Ovary (tissue), 3 donors: ENCODE measurements around the gene SAMD4A.

Source experiments
- CTCF ChIP-seq, 3 donors: fragments of 450-650 bp in 2 of 3; fragments of 200-600 bp in 1 of 3; IDR thresholded peaks; one replicate each; pipeline versions ENCODE4 v1.5.1 to v1.8.0; 2016 to 2022; ENCODE audit warnings: antibody characterized with exemption in 3 of 3, mild to moderate bottlenecking in 1 of 3
- EP300 ChIP-seq: sonication (generic); formaldehyde crosslinking; IDR thresholded peaks from one replicate; pipeline ENCODE4 v1.6.1; 2017; ENCODE audit warnings: antibody characterized with exemption
- donor health status: DM: no; HTN: no; CAD: no.

DNA sequence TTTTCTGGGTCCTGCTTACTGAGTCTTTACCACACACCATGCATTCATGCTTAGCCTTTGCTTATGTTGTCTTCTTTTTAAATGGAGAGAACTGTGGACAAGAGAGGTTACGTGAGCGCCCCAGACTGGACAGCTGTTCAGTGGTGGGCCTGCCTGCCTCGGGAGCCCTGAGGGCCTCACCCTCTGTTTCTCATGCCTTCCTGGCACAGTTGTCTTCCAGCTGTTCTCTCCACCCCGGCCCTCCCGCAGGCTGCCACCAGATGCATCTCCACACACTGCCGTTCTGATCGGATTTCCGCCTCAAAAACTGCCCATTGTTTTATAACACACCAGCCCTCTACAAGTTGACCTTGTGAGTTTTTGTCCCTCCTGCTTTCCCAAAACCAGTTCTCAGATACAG, 100.8 kb downstream of the SAMD4A start:
- no peak for TF ChIP-seq CTCF (IDR thresholded peaks at IDR 0.05)
- no peak for TF ChIP-seq EP300
